ENCODE measurements around the gene UCKL1. TPM values are rescaled to one million over a fixed set of nuclear protein-coding genes. Genes with fewer than 3 reads are reported as not detected.

Gene UCKL1
- total and polyA plus RNA-seq, 3 donors from 2014 or later: 35.0 to 78.0 (median 72.6) TPM

DNA sequence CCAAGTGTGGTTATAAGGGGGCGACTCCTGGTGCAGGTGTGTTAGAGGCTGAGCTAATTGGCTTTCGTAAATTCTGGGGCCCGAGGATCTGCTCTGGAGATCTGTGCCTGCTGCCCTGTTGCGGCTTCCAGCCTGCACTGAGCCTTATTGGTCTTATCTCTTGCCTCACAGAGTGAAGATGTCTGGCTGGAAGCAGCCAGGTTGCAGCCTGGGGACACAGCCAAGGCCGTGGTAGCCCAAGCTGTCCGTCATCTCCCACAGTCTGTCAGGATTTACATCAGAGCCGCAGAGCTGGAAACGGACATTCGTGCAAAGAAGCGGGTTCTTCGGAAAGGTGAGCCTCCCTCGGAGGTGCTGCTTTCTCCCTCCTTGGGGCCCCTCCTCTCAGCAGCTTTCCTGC, 44.7 kb upstream of the UCKL1 start:
- H3K4me1 ChIP-seq: no peaks in the 10 kb centered on the region
- 81 to 88% methylated on average over 9 to 12 of the region's 12 CpGs for WGBS, 2 donors
- DNase-seq: peak; percentile 26
- TF ChIP-seq POLR2A (IDR thresholded peaks at IDR 0.05): no peak
- TF ChIP-seq, protein P1, sequence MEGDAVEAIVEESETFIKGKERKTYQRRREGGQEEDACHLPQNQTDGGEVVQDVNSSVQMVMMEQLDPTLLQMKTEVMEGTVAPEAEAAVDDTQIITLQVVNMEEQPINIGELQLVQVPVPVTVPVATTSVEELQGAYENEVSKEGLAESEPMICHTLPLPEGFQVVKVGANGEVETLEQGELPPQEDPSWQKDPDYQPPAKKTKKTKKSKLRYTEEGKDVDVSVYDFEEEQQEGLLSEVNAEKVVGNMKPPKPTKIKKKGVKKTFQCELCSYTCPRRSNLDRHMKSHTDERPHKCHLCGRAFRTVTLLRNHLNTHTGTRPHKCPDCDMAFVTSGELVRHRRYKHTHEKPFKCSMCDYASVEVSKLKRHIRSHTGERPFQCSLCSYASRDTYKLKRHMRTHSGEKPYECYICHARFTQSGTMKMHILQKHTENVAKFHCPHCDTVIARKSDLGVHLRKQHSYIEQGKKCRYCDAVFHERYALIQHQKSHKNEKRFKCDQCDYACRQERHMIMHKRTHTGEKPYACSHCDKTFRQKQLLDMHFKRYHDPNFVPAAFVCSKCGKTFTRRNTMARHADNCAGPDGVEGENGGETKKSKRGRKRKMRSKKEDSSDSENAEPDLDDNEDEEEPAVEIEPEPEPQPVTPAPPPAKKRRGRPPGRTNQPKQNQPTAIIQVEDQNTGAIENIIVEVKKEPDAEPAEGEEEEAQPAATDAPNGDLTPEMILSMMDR (IDR thresholded peaks at IDR 0.05): no peak
- H3K4me3 ChIP-seq: no peak overlapping the region
- H3K27me3 ChIP-seq: no peaks in the 10 kb centered on the region
- no peak overlapping the region for H3K27ac ChIP-seq
- no peaks in the 10 kb centered on the region for H3K9me3 ChIP-seq
- no peaks in the 10 kb centered on the region for H3K36me3 ChIP-seq (ENCODE audit: low read depth, missing control alignments)
- intact Hi-C loops (cut with DNase I; ENCODE audit: low total_unique reads): no loop called here

DNA sequence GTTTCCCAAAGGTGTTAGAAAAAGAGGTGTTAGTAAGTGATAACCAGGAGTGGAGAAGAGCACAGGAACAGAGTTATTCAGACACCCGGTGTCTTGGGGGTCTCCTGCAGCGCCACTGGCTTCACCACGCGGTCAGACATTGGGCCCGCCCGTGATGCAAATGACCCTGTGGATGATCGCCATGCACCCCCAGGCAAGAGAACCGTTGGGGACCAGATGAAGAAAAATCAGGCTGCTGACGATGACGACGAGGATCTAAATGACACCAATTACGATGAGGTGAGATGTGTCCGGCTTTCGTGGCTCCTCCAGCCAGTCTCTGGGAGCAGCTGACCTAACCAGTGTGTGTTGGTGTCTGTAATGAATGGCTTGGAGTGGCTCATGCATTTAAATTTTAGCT, 26.7 kb upstream of the UCKL1 start:
- TF ChIP-seq, protein P1 (IDR thresholded peaks at IDR 0.05): no peak
- TF ChIP-seq POLR2A (IDR thresholded peaks at IDR 0.05): no peak
- no peak for DNase-seq
- WGBS, 2 donors: 84 to 86% methylated on average over 14 of the region's 14 CpGs
- Histone ChIP-seq H3K27me3 (no peaks in the 10 kb centered on the region), H3K4me3 (no peak overlapping the region), H3K36me3 (ENCODE audit: low read depth, missing control alignments) (no peaks in the 10 kb centered on the region), H3K4me1 (peaks cover 29% of the 10 kb centered on the region), H3K27ac (no peak overlapping the region), H3K9me3 (no peaks in the 10 kb centered on the region)
- intact Hi-C loops (cut with DNase I; ENCODE audit: low total_unique reads): no loop called here

DNA sequence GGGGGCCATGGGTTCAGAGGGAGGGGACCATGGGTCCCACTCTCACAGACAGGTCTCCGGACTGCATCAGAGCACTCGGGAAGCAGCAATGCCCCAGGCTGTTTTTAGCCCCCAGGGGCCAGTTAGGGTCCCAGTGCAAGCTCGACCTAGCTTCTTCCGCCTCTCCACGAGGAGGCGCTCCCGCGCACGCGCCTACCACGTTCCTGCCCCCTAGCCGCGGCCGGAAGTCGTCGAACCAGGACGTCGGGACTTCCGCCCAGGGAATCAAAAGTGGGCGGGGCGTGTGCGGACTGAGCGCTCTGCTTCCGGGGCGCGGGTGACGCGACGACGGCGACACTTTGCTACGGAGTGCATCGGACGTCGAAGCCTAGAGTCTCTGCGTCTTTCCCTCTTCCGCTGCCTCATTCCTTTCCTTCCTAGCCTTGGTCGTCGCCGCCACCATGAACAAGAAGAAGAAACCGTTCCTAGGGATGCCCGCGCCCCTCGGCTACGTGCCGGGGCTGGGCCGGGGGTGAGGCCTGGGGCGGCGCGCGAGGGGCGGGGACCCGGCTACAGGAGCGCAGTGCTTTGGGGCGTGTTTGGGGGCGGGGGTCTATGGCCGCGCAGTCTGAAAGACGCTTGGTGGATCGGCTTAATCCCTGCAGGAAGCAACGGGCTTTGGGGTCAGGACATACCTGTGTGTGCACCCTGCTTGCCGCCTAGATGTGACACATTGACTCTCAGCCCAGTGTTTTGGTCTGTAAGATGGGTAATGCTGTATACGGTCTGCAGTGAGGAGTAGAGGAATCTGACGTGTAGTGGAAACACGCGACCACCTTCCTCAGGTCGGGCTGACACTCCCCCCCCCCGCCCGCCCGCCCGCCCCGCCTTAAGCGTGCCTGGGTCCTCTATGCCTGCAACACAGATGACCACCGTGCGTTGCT, 24.9 kb upstream of the UCKL1 start, which contains the start of gene PRPF6:
TSS of gene PRPF6 (plus strand) at position 327 of the 923 bp plus-strand sequence. CDS start at position 441, 114 bp downstream.
- Histone ChIP-seq H3K27ac (peak within 1 kb of the TSS; percentile 47 to 83), H3K4me3 (peak within 1 kb of the TSS; percentile 90 to 98), H3K27me3 (no peaks in the 10 kb centered on the region), H3K4me1 (peaks cover 29% of the 10 kb centered on the region), H3K9me3 (no peaks in the 10 kb centered on the region), H3K36me3 (ENCODE audit: low read depth, missing control alignments) (no peaks in the 10 kb centered on the region)
- DNase-seq: peak; percentile 95
- intact Hi-C loops (cut with DNase I; ENCODE audit: low total_unique reads): no loop called here
- 0 to 1% methylated on average over 13 to 63 of the region's 75 CpGs for WGBS, 2 donors
- TF ChIP-seq, protein P1 (IDR thresholded peaks at IDR 0.05): peak; percentile 53 to 87 (median 76)
- TF ChIP-seq POLR2A (IDR thresholded peaks at IDR 0.05): no peak

DNA sequence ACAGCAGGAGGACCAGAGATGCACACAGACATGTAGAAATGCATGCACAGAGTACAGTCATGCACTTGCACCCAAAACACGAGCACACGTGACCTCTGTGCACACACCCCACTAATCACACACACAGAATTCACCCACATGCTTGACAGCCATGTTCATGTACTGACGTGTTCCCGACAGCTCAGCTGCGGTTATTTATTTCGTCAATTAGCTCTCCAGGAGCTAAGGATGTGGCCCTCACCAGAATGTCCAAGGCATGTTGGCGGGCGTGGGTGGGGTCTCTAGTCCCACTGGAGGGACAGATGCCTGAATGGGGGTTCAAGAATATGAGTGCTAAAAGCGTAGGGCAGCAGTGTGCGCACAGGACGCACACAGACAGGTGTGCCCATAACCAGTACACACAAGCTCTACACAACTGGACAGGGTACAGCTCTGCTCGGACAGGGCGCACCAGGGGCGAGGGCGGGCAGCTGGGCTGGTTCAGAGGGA, 24.1 kb upstream of the UCKL1 start:
- no peak overlapping the region for H3K27ac ChIP-seq
- WGBS, 2 donors: 46 to 69% methylated on average over 8 to 15 of the region's 15 CpGs
- H3K4me3 ChIP-seq: peak overlapping the region; percentile 90 to 98
- intact Hi-C loops (cut with DNase I; ENCODE audit: low total_unique reads): no loop called here
- no peaks in the 10 kb centered on the region for H3K27me3 ChIP-seq
- no peak for DNase-seq
- TF ChIP-seq, protein P1 (IDR thresholded peaks at IDR 0.05): no peak
- no peak for TF ChIP-seq POLR2A (IDR thresholded peaks at IDR 0.05)
- H3K36me3 ChIP-seq (ENCODE audit: low read depth, missing control alignments): no peaks in the 10 kb centered on the region
- H3K9me3 ChIP-seq: no peaks in the 10 kb centered on the region
- peaks cover 29% of the 10 kb centered on the region for H3K4me1 ChIP-seq
